ENCODE data around the gene IFITM1.

GRCh38 chr11:304061-304506 lies 9.8 kb upstream of the IFITM1 start:
- no peak for TF ChIP-seq POLR2A (IDR thresholded peaks at IDR 0.05)
- TF ChIP-seq POLR2AphosphoS5 (IDR thresholded peaks at IDR 0.05) = no peak
